Activated T-helper 1 cell treated with anti-CD3 and anti-CD28 coated beads, Interleukin-12 subunit alpha, Interleukin-12 subunit beta, Interleukin-2, Interleukin-4 antibody, amounts not matched to agents 30 ng/mL and 10 ng/mL and 1 ng/mL, durations not matched to agents 14 hours and 24 hours and 36 hours (primary cell): ENCODE measurements around the gene DPYSL3. TPM values are rescaled to one million over a fixed set of nuclear protein-coding genes. Genes with fewer than 3 reads are reported as not detected.

ENCODE experiments used
- DNase-seq: peaks from one replicate; pipeline ENCODE4 v3.0.0; 2021; ENCODE audit warnings: low spot score
- H3K27ac Mint-ChIP-seq: one replicate; pipeline ENCODE4 v1.8.0; 2021; ENCODE audit warnings: mild to moderate bottlenecking, mixed read lengths
- H3K27me3 Mint-ChIP-seq: one replicate; pipeline ENCODE4 v1.8.0; 2022; ENCODE audit warnings: mild to moderate bottlenecking, moderate library complexity, mixed read lengths; ENCODE audit not compliant: insufficient read depth
- H3K36me3 Mint-ChIP-seq: one replicate; pipeline ENCODE4 v1.8.0; 2021; ENCODE audit warnings: low read depth, mixed read lengths
- H3K4me1 Mint-ChIP-seq: one replicate; pipeline ENCODE4 v1.8.0; 2021; ENCODE audit warnings: low read depth, mixed read lengths
- H3K4me3 Mint-ChIP-seq: one replicate; pipeline ENCODE4 v1.8.0; 2021; ENCODE audit warnings: mild to moderate bottlenecking, moderate library complexity, mixed read lengths
- H3K9me3 Mint-ChIP-seq: one replicate; pipeline ENCODE4 v1.8.0; 2021; ENCODE audit warnings: mixed read lengths
- intact Hi-C: fragments of 100-400 bp; cut with micrococcal nuclease; formaldehyde crosslinking; loops from one replicate; pipeline ENCODE4 v1.15.1; 2024
- total RNA-seq: library from RNA; stranded (reverse); gene quantifications from 2 replicates; pipeline ENCODE4 v1.2.3, GENCODE V29; 2022

Gene DPYSL3
- total RNA-seq, 1 donor from 2014 or later: 0.16 TPM

DNA sequence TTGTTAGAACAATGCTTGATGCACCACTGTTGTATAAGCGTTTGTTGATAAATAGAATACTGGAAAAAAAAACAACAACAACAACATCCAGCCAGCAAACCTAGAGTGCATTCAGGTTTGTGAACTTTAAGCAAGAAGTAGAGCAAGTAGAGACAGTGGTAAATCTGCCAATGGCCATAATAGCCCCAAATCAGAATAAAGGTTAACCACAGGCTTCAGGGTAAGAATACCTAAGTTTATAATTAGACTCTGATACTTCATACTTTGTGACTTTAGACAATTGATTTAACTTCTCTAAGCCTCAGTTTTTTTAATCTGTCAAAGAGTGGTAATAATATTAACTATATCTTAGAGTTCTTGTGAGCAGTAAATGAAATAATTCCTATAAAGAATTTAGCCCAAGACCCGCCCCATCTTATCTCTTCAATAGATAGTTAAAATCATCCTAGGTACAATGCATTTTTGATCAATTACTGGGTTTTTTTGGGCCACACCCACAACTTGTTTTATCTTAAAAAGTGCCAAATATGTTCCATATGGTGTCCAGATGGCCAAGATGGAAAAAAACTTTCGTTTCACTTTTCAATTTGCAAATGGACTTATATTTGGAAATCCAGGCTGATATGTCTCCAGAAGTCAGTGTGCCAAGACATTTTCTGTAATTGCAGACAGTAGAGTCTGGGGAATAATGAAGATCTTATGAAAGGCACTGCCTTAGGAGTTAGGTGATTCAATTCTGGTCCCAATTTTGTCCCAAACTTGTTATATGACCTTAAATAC lies 24.5 kb upstream of the DPYSL3 start:
- H3K9me3 Mint-ChIP-seq: no peaks in the 10 kb centered on the region
- peaks cover 2% of the 10 kb centered on the region for H3K27me3 Mint-ChIP-seq
- no peak for DNase-seq
- no peaks in the 10 kb centered on the region for H3K36me3 Mint-ChIP-seq
- H3K4me1 Mint-ChIP-seq: no peaks in the 10 kb centered on the region
- no peak overlapping the region for H3K27ac Mint-ChIP-seq
- no peak overlapping the region for H3K4me3 Mint-ChIP-seq
- intact Hi-C loops: no loop called here

DNA sequence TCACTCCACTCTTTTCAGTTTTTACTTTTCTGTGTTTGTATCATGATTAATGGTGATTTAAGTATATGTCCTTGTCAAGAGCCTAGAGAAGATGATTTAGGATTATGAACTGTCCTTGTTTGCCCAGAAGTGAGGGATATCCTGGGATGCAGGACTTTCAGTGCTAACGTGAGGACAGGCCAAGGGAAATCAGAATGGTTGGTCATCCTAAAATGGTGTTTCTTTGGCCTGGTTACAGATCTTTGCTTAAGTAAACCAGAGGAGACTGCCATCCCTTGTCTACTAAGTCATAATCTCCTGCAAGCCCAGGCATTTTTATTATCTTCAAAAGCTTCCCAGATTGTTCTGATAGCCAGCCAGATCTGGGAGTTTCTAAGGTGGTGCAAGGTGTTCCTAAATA lies 22.3 kb upstream of the DPYSL3 start:
- Mint-ChIP-seq H3K4me1 (no peaks in the 10 kb centered on the region), H3K9me3 (no peaks in the 10 kb centered on the region), H3K27ac (no peak overlapping the region), H3K36me3 (no peaks in the 10 kb centered on the region), H3K27me3 (peaks cover 5% of the 10 kb centered on the region), H3K4me3 (no peak overlapping the region)
- intact Hi-C loops: no loop called here
- DNase-seq: no peak

DNA sequence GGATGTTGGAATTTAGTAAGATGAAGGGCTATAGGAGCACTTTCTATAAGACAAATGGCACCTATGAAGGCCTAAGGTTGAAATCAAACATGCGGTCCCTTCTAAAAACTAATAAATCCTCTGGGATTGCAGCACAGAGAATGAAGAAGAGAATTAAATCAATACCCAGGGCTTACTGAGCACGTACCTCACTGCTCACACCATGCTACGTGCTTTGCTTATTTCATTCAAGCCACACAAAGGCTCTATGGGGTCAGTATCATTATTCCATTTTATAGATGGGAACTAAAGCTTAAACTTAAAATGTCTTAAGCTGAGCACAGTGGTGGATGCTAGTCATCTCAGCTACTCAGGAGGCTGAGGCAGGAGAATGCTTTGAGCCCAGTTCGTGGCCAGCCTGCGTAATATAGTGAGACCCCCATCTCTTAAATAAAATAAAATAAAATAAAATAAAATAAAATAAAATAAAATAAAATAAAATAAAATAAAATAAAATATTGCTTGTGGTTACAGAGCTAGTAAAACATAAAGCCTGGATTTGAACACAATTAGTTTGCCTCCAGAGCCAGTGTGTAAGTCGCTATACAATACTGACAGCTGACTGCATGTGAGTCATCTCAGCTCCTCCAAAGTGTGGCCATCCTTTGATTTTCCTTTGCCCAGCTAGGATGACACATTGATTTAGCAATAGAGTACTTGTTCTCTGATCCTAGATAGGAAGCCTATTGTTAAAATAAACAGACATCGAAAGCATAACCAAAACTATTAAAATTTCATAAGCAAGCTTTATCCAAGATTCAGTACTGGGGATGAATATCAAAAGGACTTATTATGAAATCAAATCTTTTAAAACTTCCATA lies 20.9 kb upstream of the DPYSL3 start:
- no peak for DNase-seq
- intact Hi-C loops: no loop called here
- H3K4me3 Mint-ChIP-seq: no peak overlapping the region
- peaks cover 4% of the 10 kb centered on the region for H3K27me3 Mint-ChIP-seq
- no peaks in the 10 kb centered on the region for H3K9me3 Mint-ChIP-seq
- no peak overlapping the region for H3K27ac Mint-ChIP-seq
- no peaks in the 10 kb centered on the region for H3K36me3 Mint-ChIP-seq
- H3K4me1 Mint-ChIP-seq: no peaks in the 10 kb centered on the region

DNA sequence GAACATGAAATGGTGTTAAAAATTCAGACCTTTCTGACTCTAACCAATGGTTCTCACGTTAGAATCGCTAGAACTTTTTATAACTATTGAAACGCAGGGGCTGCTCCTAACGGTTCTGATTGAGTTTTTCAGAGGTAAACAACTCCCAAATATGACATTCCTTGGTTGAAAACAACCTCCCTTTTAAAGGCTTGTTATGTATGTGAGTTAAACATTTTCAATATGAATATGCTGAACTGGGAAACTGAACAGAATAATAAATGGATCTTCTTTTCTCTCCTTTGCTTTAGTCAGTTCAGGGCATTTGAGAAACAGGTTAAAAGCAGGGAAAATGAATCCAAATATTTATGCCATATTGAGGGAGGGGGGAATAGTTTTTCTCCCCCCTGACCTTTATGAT lies 13.2 kb upstream of the DPYSL3 start:
- DNase-seq: no peak
- no peak overlapping the region for H3K4me3 Mint-ChIP-seq
- H3K4me1 Mint-ChIP-seq: no peaks in the 10 kb centered on the region
- intact Hi-C loops: no loop called here
- H3K27ac Mint-ChIP-seq: no peak overlapping the region
- no peaks in the 10 kb centered on the region for H3K27me3 Mint-ChIP-seq
- H3K36me3 Mint-ChIP-seq: no peaks in the 10 kb centered on the region
- no peaks in the 10 kb centered on the region for H3K9me3 Mint-ChIP-seq

DNA sequence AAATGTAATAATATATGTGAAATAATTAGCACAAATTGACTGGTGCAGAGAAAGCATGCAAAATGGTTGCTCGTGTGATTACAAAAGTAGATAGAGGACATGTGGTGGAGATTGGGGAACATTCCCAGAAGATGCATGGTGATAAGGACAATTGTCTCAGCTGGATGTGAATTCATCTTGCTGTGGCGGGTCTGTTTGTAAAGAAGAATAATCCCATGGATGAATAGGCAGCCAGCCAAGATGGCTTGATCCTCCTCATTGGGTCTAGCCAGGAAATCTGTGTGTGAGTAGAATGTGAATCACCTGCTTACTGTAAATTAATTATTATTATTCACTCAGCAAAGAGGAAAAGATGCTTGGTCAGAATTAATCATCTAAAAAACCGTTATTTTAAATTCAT lies 12.6 kb upstream of the DPYSL3 start:
- Mint-ChIP-seq H3K9me3 (no peaks in the 10 kb centered on the region), H3K4me1 (no peaks in the 10 kb centered on the region), H3K27ac (no peak overlapping the region), H3K27me3 (no peaks in the 10 kb centered on the region), H3K36me3 (no peaks in the 10 kb centered on the region), H3K4me3 (no peak overlapping the region)
- DNase-seq: no peak
- intact Hi-C loops: no loop called here

DNA sequence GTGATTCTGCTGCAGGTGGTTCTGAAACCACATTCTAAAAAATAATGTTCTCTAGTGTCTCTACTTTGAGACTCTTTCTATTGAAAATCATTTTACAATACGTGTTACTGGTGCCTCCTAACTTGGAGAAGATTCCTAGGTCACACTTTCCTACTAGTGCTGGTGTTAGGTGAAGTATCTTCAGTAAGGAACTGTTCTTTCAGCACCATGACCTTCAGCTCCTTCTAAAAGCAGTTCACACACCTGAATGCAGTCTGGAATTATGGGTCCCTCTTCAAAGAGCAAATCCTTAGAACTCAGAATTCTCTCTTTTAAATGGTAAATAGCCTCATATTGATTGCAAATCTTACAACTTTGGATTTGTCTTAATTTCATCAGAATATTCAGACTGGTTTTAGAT lies 10.6 kb upstream of the DPYSL3 start:
- H3K27ac Mint-ChIP-seq: no peak overlapping the region
- H3K27me3 Mint-ChIP-seq: peaks cover 1% of the 10 kb centered on the region
- intact Hi-C loops: no loop called here
- DNase-seq: no peak
- H3K4me1 Mint-ChIP-seq: no peaks in the 10 kb centered on the region
- H3K36me3 Mint-ChIP-seq: no peaks in the 10 kb centered on the region
- H3K9me3 Mint-ChIP-seq: no peaks in the 10 kb centered on the region
- H3K4me3 Mint-ChIP-seq: no peak overlapping the region

DNA sequence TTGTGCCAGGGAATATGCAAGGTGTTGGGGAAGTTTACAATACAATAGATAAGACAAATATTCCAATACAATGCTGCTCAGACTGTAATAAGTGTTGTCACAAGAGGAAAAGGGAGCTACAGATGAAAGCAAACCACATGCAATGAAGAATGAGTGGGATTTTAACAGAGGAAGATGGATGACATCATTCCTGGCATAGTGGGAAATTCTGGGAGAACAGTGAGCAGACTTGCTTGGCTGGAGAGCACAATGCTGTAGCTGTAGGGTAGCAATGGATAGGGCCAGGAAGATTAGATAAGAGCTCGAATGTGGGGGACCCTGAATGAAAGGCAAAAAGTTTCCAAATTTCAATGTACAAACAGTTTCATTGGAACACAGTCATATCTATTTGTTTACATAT lies 9.5 kb upstream of the DPYSL3 start:
- H3K4me1 Mint-ChIP-seq: no peaks in the 10 kb centered on the region
- H3K36me3 Mint-ChIP-seq: no peaks in the 10 kb centered on the region
- intact Hi-C loops: no loop called here
- H3K4me3 Mint-ChIP-seq: no peak overlapping the region
- H3K27me3 Mint-ChIP-seq: peaks cover 1% of the 10 kb centered on the region
- no peaks in the 10 kb centered on the region for H3K9me3 Mint-ChIP-seq
- DNase-seq: no peak
- no peak overlapping the region for H3K27ac Mint-ChIP-seq

DNA sequence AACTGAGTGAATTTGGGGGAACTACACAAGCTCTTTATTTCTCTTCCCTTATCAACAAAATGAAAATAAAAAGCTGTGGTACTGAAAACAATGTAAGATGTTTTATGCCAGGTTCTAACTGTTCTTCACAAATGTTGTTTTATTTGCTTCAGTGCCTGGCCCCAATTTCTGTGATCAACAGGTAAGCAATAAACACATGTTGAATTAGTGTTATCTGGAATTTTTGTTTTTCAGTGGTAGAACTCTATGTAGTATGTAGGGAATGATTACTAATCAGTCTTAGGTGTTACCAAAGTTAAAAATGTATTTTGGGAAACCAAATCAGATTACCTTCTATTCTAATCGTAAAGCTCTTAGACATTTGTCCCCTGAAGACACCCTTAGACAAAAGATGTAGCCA lies 7.5 kb upstream of the DPYSL3 start:
- intact Hi-C loops: no loop called here
- no peaks in the 10 kb centered on the region for H3K36me3 Mint-ChIP-seq

DNA sequence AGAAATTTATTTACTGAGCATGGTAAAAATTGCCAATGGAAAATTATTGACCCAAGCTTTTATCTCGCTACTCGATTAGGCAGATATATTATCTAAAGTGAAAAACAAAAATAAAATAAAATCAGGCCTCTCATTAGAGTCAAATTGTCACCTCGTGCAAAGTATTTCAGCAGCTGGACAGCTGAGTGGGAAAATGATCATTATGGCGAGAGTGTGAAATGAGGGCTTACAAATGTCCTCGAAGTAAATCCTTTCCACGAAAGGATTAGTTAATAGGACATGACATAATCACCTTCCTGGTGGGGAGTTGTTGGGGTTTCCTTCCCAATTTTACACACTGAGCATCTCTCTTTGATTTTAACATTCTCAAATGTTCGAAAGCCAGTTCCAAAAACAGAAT lies 5.4 kb upstream of the DPYSL3 start:
- Mint-ChIP-seq H3K27ac (no peak overlapping the region), H3K36me3 (no peaks in the 10 kb centered on the region), H3K4me3 (no peak overlapping the region), H3K27me3 (peaks cover 12% of the 10 kb centered on the region), H3K4me1 (no peaks in the 10 kb centered on the region), H3K9me3 (no peaks in the 10 kb centered on the region)
- intact Hi-C loops: no loop called here
- no peak for DNase-seq

More for the DNA sequence above, 7.5 kb upstream of the DPYSL3 start:
- Mint-ChIP-seq H3K9me3 (no peaks in the 10 kb centered on the region), H3K27ac (no peak overlapping the region), H3K4me3 (no peak overlapping the region), H3K27me3 (peaks cover 4% of the 10 kb centered on the region), H3K4me1 (no peaks in the 10 kb centered on the region)
- DNase-seq: no peak

DNA sequence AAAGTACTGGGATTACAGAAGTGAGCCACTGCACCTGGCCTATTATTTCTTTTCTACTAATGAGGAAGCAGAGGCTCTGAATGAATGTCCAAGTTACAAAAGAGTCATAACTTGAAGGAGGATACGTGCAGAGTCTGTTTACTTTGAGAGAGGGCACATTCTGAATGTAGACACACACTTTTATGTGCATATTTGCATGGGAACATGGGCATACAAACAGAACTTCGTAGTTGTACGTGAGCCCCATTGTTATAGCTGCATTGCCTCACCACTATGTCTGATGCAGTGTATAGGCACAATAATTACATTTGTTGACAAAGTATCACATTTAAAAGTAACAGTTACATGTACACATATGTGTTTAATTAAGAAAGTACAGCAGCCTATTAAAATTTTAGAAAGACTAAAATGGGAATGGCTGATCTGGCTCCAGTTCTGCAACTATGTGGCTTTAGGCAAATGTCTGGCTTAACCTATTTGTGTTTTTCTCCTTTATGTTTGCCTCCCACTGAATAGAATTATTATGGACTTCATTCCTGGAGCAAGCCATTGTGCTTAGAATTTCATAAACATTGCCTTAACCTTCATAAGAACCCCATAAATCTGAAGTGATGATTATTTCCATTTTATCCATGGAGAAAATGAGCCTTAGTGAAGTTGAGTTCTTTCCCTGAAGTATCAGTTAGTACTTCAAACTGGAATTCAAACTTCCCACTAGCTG lies 3.0 kb upstream of the DPYSL3 start:
- H3K9me3 Mint-ChIP-seq: no peaks in the 10 kb centered on the region
- H3K4me1 Mint-ChIP-seq: no peaks in the 10 kb centered on the region
- no peak overlapping the region for H3K4me3 Mint-ChIP-seq
- no peaks in the 10 kb centered on the region for H3K36me3 Mint-ChIP-seq
- no peak overlapping the region for H3K27ac Mint-ChIP-seq
- peaks cover 29% of the 10 kb centered on the region for H3K27me3 Mint-ChIP-seq
- DNase-seq: no peak
- intact Hi-C loops: no loop called here

DNA sequence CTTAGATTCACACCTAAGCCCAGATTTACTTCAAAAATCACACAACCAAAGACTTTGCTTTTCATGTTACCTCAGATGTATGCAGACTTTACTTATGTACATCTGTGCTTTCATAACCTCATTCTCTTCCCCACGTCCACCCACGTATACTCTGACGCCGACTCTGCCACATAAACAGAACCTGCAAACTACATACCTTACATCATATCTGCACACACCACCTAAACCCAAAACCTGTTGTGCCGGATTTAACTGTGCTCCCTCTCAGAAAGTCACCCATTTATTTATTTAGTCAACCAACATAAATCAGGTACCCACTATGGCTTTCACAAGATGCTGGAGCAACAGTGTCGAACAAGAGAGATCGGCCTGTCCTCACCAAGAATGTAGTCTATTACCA lies 1.0 kb upstream of the DPYSL3 start:
- no peak overlapping the region for H3K27ac Mint-ChIP-seq
- no peak for DNase-seq
- H3K27me3 Mint-ChIP-seq: peaks cover 32% of the 10 kb centered on the region
- no peaks in the 10 kb centered on the region for H3K9me3 Mint-ChIP-seq
- H3K36me3 Mint-ChIP-seq: no peaks in the 10 kb centered on the region
- intact Hi-C loops: no loop called here
- no peaks in the 10 kb centered on the region for H3K4me1 Mint-ChIP-seq
- H3K4me3 Mint-ChIP-seq: no peak overlapping the region

DNA sequence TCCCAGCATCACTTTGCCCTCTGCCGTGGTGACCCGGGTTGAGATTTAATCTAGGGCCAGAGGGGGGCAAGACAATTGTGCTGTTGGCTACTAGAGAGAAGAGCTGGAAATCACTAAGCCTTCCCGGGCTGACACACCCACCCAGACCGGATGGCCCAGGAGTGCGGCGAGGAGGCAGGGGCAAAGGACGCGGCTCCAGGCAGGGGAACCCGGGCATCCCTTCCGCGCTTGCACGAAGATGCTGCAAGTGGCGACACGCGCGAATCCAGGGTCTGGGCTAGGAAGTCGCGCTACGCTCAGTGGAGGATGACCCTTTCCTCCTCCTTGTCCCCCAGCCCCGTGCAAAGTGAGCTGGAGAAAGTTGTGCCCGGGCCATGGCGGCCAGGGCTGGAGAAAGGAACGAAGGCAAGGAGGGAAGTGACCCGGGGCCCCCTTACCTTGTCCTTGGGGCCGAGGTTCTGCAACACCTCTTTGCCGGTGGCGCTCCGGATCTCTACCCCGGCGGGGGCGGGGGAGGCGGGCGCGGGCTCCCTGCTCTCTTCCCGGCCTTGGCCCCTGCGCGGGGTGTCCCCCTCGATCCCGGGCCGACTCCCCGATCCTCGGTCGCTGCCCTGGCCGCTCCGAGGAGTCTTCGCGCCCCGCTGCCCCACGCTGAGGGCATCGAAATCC lies 693 bp downstream of the DPYSL3 start:
- intact Hi-C loops: no loop called here
- Mint-ChIP-seq H3K27me3 (peaks cover 32% of the 10 kb centered on the region), H3K4me1 (no peaks in the 10 kb centered on the region), H3K36me3 (no peaks in the 10 kb centered on the region), H3K4me3 (no peak overlapping the region), H3K9me3 (no peaks in the 10 kb centered on the region), H3K27ac (no peak overlapping the region)
- no peak for DNase-seq

DNA sequence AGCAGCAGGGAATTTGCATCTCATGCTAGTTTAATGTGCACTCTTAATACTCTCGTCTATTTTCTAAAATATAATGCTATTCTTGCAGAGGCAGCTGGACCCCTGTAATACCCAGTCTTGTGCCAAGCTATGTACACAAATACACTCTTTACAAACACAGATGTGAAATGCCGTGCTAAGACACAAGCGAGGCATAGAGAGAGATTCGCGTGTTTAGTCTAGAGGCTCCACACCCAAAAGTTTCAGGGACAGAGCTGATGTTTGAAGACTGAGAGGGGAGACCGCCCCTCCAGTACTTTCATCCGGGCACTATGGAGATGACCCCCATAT lies 1.2 kb downstream of the DPYSL3 start:
- H3K27me3 Mint-ChIP-seq: peaks cover 32% of the 10 kb centered on the region
- no peaks in the 10 kb centered on the region for H3K9me3 Mint-ChIP-seq
- no peaks in the 10 kb centered on the region for H3K36me3 Mint-ChIP-seq
- no peak for DNase-seq
- no peak overlapping the region for H3K4me3 Mint-ChIP-seq
- H3K4me1 Mint-ChIP-seq: no peaks in the 10 kb centered on the region
- intact Hi-C loops: no loop called here
- no peak overlapping the region for H3K27ac Mint-ChIP-seq
